ENCODE measurements around the gene MYOZ1. TPM values are rescaled to one million over a fixed set of nuclear protein-coding genes. Genes with fewer than 3 reads are reported as not detected.

Gene MYOZ1
- total RNA-seq, 2 donors from 2014 or later, result not detected

Other genes starting within 250 kb of the MYOZ1 start
- 100 to 1,000 TPM in 1 of 2 donors, 10 to 100 TPM in 1; 97.5 to 114 TPM for gene ANXA7, start 227.4 kb downstream of the MYOZ1 start, total RNA-seq
- 1 to 10 TPM; 1.5 to 1.9 TPM for gene MSS51, start 207.9 kb downstream of the MYOZ1 start, total RNA-seq
- 10 to 100 TPM; 28.8 to 29.3 TPM for gene PPP3CB, start 145.4 kb downstream of the MYOZ1 start, total RNA-seq
- gene USP54, start 50.1 kb downstream of the MYOZ1 start, total RNA-seq, result 100 to 1,000 TPM; 111 to 121 TPM
- not detected for gene SYNPO2L, start 14.6 kb upstream of the MYOZ1 start, total RNA-seq
- gene AGAP5, start 56.6 kb upstream of the MYOZ1 start, total RNA-seq, result 1 to 10 TPM; 8.0 to 9.8 TPM
- gene SEC24C, start 102.9 kb upstream of the MYOZ1 start, total RNA-seq, result 10 to 100 TPM; 65.1 to 75.5 TPM
- gene CHCHD1, start 140.6 kb upstream of the MYOZ1 start, total RNA-seq, result 10 to 100 TPM; 26.0 to 28.5 TPM
- gene ZSWIM8, start 144.1 kb upstream of the MYOZ1 start, total RNA-seq, result 10 to 100 TPM; 60.4 to 67.1 TPM
- 10 to 100 TPM; 21.4 to 24.3 TPM for gene NDST2, start 170.1 kb upstream of the MYOZ1 start, total RNA-seq
- gene CAMK2G, start 233.1 kb upstream of the MYOZ1 start, total RNA-seq, result 10 to 100 TPM; 52.3 to 56.1 TPM

Data from left colon (tissue), 2 donors.